GM23338 (cell line): ENCODE data around the gene SLC2A13. TPM values are rescaled to one million over a fixed set of nuclear protein-coding genes. Genes with fewer than 3 reads are reported as not detected.

ENCODE experiments used
- ATAC-seq: fragments of 200-7000 bp; cut with Tn5 transposase; 3 replicates; pipeline ENCODE4 v1.9.1; 2020
- DNase-seq: peaks from one replicate; pipeline ENCODE4 v3.0.0-alpha.2; 2015; ENCODE audit warnings: low spot score
- H2AFZ ChIP-seq: fragments of 200-600 bp; sonication (generic); 2 replicates; pipeline ENCODE4 v1.8.0; 2016; ENCODE audit warnings: antibody characterized with exemption, mild to moderate bottlenecking, moderate library complexity
- H3F3A ChIP-seq: fragments of 200-600 bp; sonication (generic); replicated peaks from 2 replicates; pipeline ENCODE4 v1.8.0; 2017; ENCODE audit warnings: antibody characterized with exemption, mixed run types, low read depth
- H3K27ac ChIP-seq: fragments of 200-600 bp; sonication (generic); 2 replicates; pipeline ENCODE4 v1.6.1; 2016; ENCODE audit warnings: low read depth
- H3K27me3 ChIP-seq: fragments of 200-600 bp; sonication (generic); 2 replicates; pipeline ENCODE4 v1.8.0; 2016; ENCODE audit warnings: mild to moderate bottlenecking, mixed run types, moderate library complexity; ENCODE audit not compliant: insufficient read depth
- H3K36me3 ChIP-seq: fragments of 200-600 bp; sonication (generic); 2 replicates; pipeline ENCODE4 v1.8.0; 2016; ENCODE audit warnings: mild to moderate bottlenecking; ENCODE audit not compliant: insufficient read depth
- H3K4me1 ChIP-seq: fragments of 200-600 bp; sonication (generic); 2 replicates; pipeline ENCODE4 v1.8.0; 2016; ENCODE audit warnings: mild to moderate bottlenecking, moderate library complexity; ENCODE audit not compliant: insufficient read depth
- H3K4me2 ChIP-seq: fragments of 200-600 bp; sonication (generic); 2 replicates; pipeline ENCODE4 v1.7.1; 2017; ENCODE audit warnings: mixed run types
- H3K4me3 ChIP-seq: fragments of 200-600 bp; sonication (generic); 2 replicates; pipeline ENCODE4 v1.6.1; 2016; ENCODE audit warnings: mixed run types
- H3K79me2 ChIP-seq: fragments of 200-600 bp; sonication (generic); replicated peaks from 2 replicates; pipeline ENCODE4 v1.8.0; 2017; ENCODE audit warnings: mild to moderate bottlenecking; ENCODE audit not compliant: insufficient read depth
- H3K9me2 ChIP-seq: fragments of 200-600 bp; sonication (generic); 2 replicates; pipeline ENCODE4 v1.8.0; 2017; ENCODE audit not compliant: insufficient read depth
- H4K20me1 ChIP-seq: fragments of 200-600 bp; sonication (generic); replicated peaks from 2 replicates; pipeline ENCODE4 v1.8.0; 2017; ENCODE audit warnings: mild to moderate bottlenecking; ENCODE audit not compliant: insufficient read depth
- H3K27ac Mint-ChIP-seq: 2 replicates; pipeline ENCODE4 v1.8.0; 2020; ENCODE audit warnings: inconsistent platforms, mild to moderate bottlenecking, moderate library complexity, mixed read lengths
- H3K27me3 Mint-ChIP-seq: 3 replicates; pipeline ENCODE4 v1.8.0; 2022; ENCODE audit warnings: low read depth, mild to moderate bottlenecking, moderate library complexity, mixed read lengths, inconsistent platforms; ENCODE audit not compliant: insufficient read depth, poor library complexity
- H3K36me3 Mint-ChIP-seq: 3 replicates; pipeline ENCODE4 v1.8.0; 2021; ENCODE audit warnings: low read depth, mild to moderate bottlenecking, inconsistent platforms, moderate library complexity, mixed read lengths
- H3K4me1 Mint-ChIP-seq: 3 replicates; pipeline ENCODE4 v1.8.0; 2020; ENCODE audit warnings: mild to moderate bottlenecking, inconsistent platforms, mixed read lengths
- H3K4me3 Mint-ChIP-seq: 3 replicates; pipeline ENCODE4 v1.8.0; 2021; ENCODE audit warnings: moderate library complexity, mild to moderate bottlenecking, inconsistent platforms, mixed read lengths
- H3K9me3 Mint-ChIP-seq: 3 replicates; pipeline ENCODE4 v1.8.0; 2020; ENCODE audit warnings: moderate library complexity, mild to moderate bottlenecking, inconsistent platforms, mixed read lengths
- CTCF ChIP-seq, 2 experiments: fragments of 200-600 bp in 1 of 2; sonication (generic) in 1 of 2; conservative IDR thresholded peaks; 2 replicates each; pipeline versions ENCODE4 v1.5.1 to v1.6.1; 2016 to 2017; ENCODE audit warnings: antibody characterized with exemption in 2 of 2, low read depth in 2 of 2, mild to moderate bottlenecking in 2 of 2, moderate library complexity in 1 of 2
- ETS1 ChIP-seq: IDR thresholded peaks from 2 replicates; pipeline ENCODE4 v1.6.1; 2016; ENCODE audit warnings: antibody characterized with exemption
- EZH2 ChIP-seq: fragments of 200-600 bp; sonication (generic); IDR thresholded peaks from one replicate; pipeline ENCODE4 v1.8.0; 2017; ENCODE audit warnings: antibody characterized with exemption, mild to moderate bottlenecking, low read depth; ENCODE audit not compliant: unreplicated experiment
- EZH2phosphoT487 ChIP-seq: fragments of 200-600 bp; sonication (generic); IDR thresholded peaks from one replicate; pipeline ENCODE4 v1.8.1; 2018; ENCODE audit warnings: antibody characterized with exemption; ENCODE audit not compliant: unreplicated experiment
- JUNB ChIP-seq: IDR thresholded peaks from one replicate; pipeline ENCODE4 v1.6.1; 2016; ENCODE audit warnings: antibody characterized with exemption; ENCODE audit not compliant: unreplicated experiment
- NANOG ChIP-seq: IDR thresholded peaks from 2 replicates; pipeline ENCODE4 v1.6.1; 2016; ENCODE audit warnings: antibody characterized with exemption, borderline replicate concordance
- POLR2AphosphoS5 ChIP-seq: IDR thresholded peaks from 2 replicates; pipeline ENCODE4 v1.6.1; 2016; ENCODE audit warnings: antibody characterized with exemption, low read depth
- REST ChIP-seq: IDR thresholded peaks from one replicate; pipeline ENCODE4 v1.6.1; 2018; ENCODE audit warnings: antibody characterized with exemption; ENCODE audit not compliant: unreplicated experiment
- STAT1 ChIP-seq: IDR thresholded peaks from one replicate; pipeline ENCODE4 v1.6.1; 2016; ENCODE audit warnings: antibody characterized with exemption; ENCODE audit not compliant: unreplicated experiment
- ZNF114 ChIP-seq: fragments of 250-450 bp; sonication (Bioruptor Pico); IDR thresholded peaks from 2 replicates; pipeline ENCODE4 v1.5.0; 2020; ENCODE audit warnings: mild to moderate bottlenecking, moderate library complexity
- ZNF331 ChIP-seq: fragments of 250-450 bp; sonication (Bioruptor Pico); IDR thresholded peaks from 2 replicates; pipeline ENCODE4 v1.5.0; 2020; ENCODE audit warnings: low read depth, mild to moderate bottlenecking, moderate library complexity
- ZNF462 ChIP-seq: fragments of 250-450 bp; sonication (Bioruptor Pico); IDR thresholded peaks from 2 replicates; pipeline ENCODE4 v1.5.0; 2020; ENCODE audit warnings: mild to moderate bottlenecking, moderate library complexity
- polyA plus RNA-seq: library from polyadenylated mRNA; unstranded; fragments of >200 nt; fragmentation: Nextera tagmentation; extraction: Ambion mirVana; gene quantifications from 2 replicates; pipeline ENCODE4 v1.2.1, GENCODE V29; 2016
- total RNA-seq: library from RNA; depleted of rRNA; stranded (reverse); fragments of >200 nt; shearing (Covaris generic); gene quantifications from 2 replicates; pipeline ENCODE4 v1.2.3, GENCODE V29; 2014

Gene SLC2A13
- total and polyA plus RNA-seq, 2 experiments from 2014 or later: 6.8 to 22.7 TPM

- Histone ChIP-seq H3K9me2 (no peaks in the 10 kb centered on the region), H3K27ac (no peak overlapping the region), H4K20me1 (no peaks in the 10 kb centered on the region), H2AFZ (no peak overlapping the region), H3F3A (no peaks in the 10 kb centered on the region), H3K4me2 (no peak overlapping the region), H3K4me1 (peaks cover 4% of the 10 kb centered on the region; the same call in 1 of the 2 replicates), H3K79me2 (no peaks in the 10 kb centered on the region), H3K4me3 (no peak overlapping the region), H3K27me3 (no peaks in the 10 kb centered on the region), H3K36me3 (no peaks in the 10 kb centered on the region)
- Mint-ChIP-seq H3K27ac (no peak overlapping the region; the same call in 1 of the 2 replicates), H3K9me3 (no peaks in the 10 kb centered on the region), H3K36me3 (no peaks in the 10 kb centered on the region), H3K4me3 (no peak overlapping the region), H3K27me3 (no peaks in the 10 kb centered on the region), H3K4me1 (peaks cover 28% of the 10 kb centered on the region)
- TF ChIP-seq POLR2AphosphoS5: no peak
- TF ChIP-seq ZNF331 (CRISPR knock-in tag): no peak
- no peak for TF ChIP-seq CTCF (conservative IDR thresholded peaks at IDR 0.05; ENCODE audit: low read depth in 2 of 2)
- no peak for TF ChIP-seq NANOG
- TF ChIP-seq JUNB: no peak
- no peak for TF ChIP-seq ZNF462 (CRISPR knock-in tag)
- no peak for TF ChIP-seq EZH2
- no peak for TF ChIP-seq REST
- no peak for TF ChIP-seq ETS1
- TF ChIP-seq STAT1: no peak
- no peak for TF ChIP-seq EZH2phosphoT487
- no peak for TF ChIP-seq ZNF114 (CRISPR knock-in tag)
- ATAC-seq (no peak), DNase-seq (no peak)
These were observed 93.2 kb downstream of the SLC2A13 start for GRCh38 chr12:40012711-40013110.
